HG03175 (cell line): Measurements from ENCODE around the gene CD248.

ENCODE experiments used
- ATAC-seq: cut with Tn5 transposase; IDR thresholded peaks from one replicate; pipeline ENCODE4 v1.9.1; 2021; ENCODE audit warnings: mild to moderate bottlenecking, moderate library complexity; ENCODE audit not compliant: unreplicated experiment

The CD248 gene

GRCh38 chr11:66289548-66290329 lies 27.1 kb downstream of the CD248 start:
- peak; percentile 32 for ATAC-seq

GRCh38 chr11:66288671-66289547 lies 27.9 kb downstream of the CD248 start, which contains the start of gene YIF1A:
YIF1A (minus strand) TSS chr11:66289143; CDS start chr11:66288985, 158 bp downstream.
- ATAC-seq = peak; percentile 91

- ATAC-seq = no peak
Observed at GRCh38 chr11:66287889-66288670, 28.8 kb downstream of the CD248 start.

- no peak for ATAC-seq
Observed at GRCh38 chr11:66287211-66287888, 29.5 kb downstream of the CD248 start.

- no peak for ATAC-seq
Observed at GRCh38 chr11:66286699-66287098, 30.1 kb downstream of the CD248 start.

GRCh38 chr11:66285250-66285947 lies 31.4 kb downstream of the CD248 start:
- no peak for ATAC-seq

GRCh38 chr11:66284526-66285078 lies 32.2 kb downstream of the CD248 start:
- ATAC-seq = no peak

- no peak for ATAC-seq
Observed at GRCh38 chr11:66283461-66284105, 33.3 kb downstream of the CD248 start.

- ATAC-seq = peak; percentile 79
Observed at GRCh38 chr11:66282468-66283455, 34.1 kb downstream of the CD248 start.

- no peak for ATAC-seq
Observed at GRCh38 chr11:66281776-66282467, 34.9 kb downstream of the CD248 start.

- ATAC-seq = no peak
Observed at GRCh38 chr11:66281001-66281400, 35.8 kb downstream of the CD248 start.

- no peak for ATAC-seq
Observed at GRCh38 chr11:66280428-66280827, 36.4 kb downstream of the CD248 start.

GRCh38 chr11:66279092-66279734 lies 37.6 kb downstream of the CD248 start:
- ATAC-seq = no peak

GRCh38 chr11:66278363-66279091 lies 38.3 kb downstream of the CD248 start:
- no peak for ATAC-seq

- ATAC-seq = no peak
Observed at GRCh38 chr11:66277471-66278362, 39.1 kb downstream of the CD248 start, which contains the start of gene CNIH2. CNIH2 (plus strand) TSS chr11:66278175; CDS start chr11:66278457, 282 bp downstream.
